ENCODE results near the gene ATG5.

The ATG5 gene

DNA sequence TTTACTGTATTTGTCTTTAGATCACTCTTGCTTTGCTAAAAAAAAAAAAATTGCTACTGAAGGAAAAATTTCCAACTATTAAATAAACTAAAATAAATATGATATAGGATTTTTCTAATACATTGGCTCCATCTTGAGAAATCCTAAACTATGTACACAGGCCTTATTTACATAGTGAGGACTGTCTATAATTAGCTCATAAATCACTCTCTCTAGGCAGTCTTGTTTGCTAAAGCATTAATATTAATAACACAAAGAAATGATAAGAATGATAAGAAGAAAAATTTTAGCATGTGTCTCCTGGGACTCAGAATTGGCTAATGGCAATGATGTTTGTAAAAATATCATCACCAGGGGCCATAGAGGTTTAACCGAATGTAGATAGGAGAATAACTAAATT is 21.7 kb upstream of the ATG5 start:
- FAIRE-seq (no peak), DNase-seq (ENCODE audit: insufficient read length) (no peak)
- no peak for TF ChIP-seq POLR2A (IDR thresholded peaks at IDR 0.05; ENCODE audit: low read depth, low read length)
- no peak for TF ChIP-seq TAF1 (IDR thresholded peaks at IDR 0.05; ENCODE audit: borderline replicate concordance, low read depth, low read length)
- no peak for TF ChIP-seq POLR2AphosphoS5 (IDR thresholded peaks at IDR 0.05; ENCODE audit: low read depth, low read length)

- TF ChIP-seq POLR2A (IDR thresholded peaks at IDR 0.05; ENCODE audit: low read depth, low read length): no peak
- no peak for TF ChIP-seq TAF1 (IDR thresholded peaks at IDR 0.05; ENCODE audit: borderline replicate concordance, low read depth, low read length)
- no peak for TF ChIP-seq POLR2AphosphoS5 (IDR thresholded peaks at IDR 0.05; ENCODE audit: low read depth, low read length)
- FAIRE-seq: peak; percentile 84
- peak; percentile 33 for DNase-seq (ENCODE audit: insufficient read length)
Measured at GRCh38 chr6:106339334-106340029, 13.9 kb upstream of the ATG5 start.

GRCh38 chr6:106334646-106335448 is 9.3 kb upstream of the ATG5 start:
- FAIRE-seq (no peak), DNase-seq (ENCODE audit: insufficient read length) (peak; percentile 26)
- no peak for TF ChIP-seq TAF1 (IDR thresholded peaks at IDR 0.05; ENCODE audit: borderline replicate concordance, low read depth, low read length)
- no peak for TF ChIP-seq POLR2A (IDR thresholded peaks at IDR 0.05; ENCODE audit: low read depth, low read length)

DNA sequence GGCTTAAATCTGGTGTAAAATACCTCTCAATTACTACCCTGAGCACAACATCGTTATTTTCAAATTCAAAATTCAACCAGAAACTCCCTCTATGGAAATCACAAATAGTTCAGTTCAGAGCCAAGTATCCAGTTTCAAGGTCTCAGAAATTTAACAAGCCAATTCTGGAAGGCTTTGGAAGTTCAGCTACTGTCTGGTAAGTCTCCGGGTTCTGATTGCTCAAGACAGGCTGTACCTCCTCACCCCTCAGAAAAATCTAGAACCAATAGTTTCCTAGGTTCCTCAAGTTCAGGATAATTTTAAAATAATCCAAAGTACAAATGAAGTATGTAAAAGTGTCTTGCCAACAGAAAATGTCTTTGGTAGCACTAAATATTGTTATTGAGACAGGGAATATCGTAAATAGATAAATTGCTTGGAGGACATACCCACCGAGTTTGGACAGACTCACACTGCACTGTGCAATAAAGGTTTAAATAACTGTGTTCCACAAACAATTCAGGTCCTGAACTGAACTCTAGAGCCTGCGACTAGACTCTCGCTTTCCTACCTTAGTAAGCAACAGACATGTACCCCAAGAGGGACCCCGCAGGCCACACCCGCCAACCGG is 729 bp downstream of the ATG5 start:
- FAIRE-seq (no peak), DNase-seq (ENCODE audit: insufficient read length) (no peak)
- TF ChIP-seq POLR2A (IDR thresholded peaks at IDR 0.05; ENCODE audit: low read depth, low read length) (no peak), POLR2AphosphoS5 (IDR thresholded peaks at IDR 0.05; ENCODE audit: low read depth, low read length) (no peak), TAF1 (IDR thresholded peaks at IDR 0.05; ENCODE audit: borderline replicate concordance, low read depth, low read length) (no peak)

- DNase-seq (ENCODE audit: insufficient read length): no peak
- no peak for TF ChIP-seq POLR2AphosphoS5 (IDR thresholded peaks at IDR 0.05; ENCODE audit: low read depth, low read length)
- no peak for TF ChIP-seq POLR2A (IDR thresholded peaks at IDR 0.05; ENCODE audit: low read depth, low read length)
- TF ChIP-seq TAF1 (IDR thresholded peaks at IDR 0.05; ENCODE audit: borderline replicate concordance, low read depth, low read length): no peak
- no peak for FAIRE-seq
Measured at GRCh38 chr6:106321940-106322339, 3.6 kb downstream of the ATG5 start.

GRCh38 chr6:106318851-106319250 is 6.7 kb downstream of the ATG5 start:
- TF ChIP-seq POLR2A (IDR thresholded peaks at IDR 0.05; ENCODE audit: low read depth, low read length): no peak
- FAIRE-seq (no peak), DNase-seq (ENCODE audit: insufficient read length) (no peak)

DNA sequence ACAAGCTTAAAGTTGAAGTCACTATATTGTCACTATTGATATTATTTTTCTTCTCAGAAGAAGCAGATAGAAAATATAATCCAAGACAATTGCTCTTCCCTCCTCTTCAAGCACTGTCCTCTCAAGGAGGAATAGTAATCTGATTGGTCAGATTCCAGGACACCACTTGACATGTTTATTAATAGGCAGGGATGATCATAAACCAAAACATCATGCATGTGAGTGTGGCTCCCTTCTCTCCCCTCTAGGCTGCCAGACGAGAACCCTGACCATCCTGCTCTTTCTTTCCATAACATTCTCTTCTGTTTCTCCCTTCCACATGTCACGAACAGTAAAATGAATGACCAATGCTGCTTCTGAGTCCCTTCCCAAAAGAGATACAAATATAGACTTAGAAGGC is 7.5 kb downstream of the ATG5 start:
- DNase-seq (ENCODE audit: insufficient read length) (no peak), FAIRE-seq (no peak)
- TF ChIP-seq POLR2AphosphoS5 (IDR thresholded peaks at IDR 0.05; ENCODE audit: low read depth, low read length) (no peak), TAF1 (IDR thresholded peaks at IDR 0.05; ENCODE audit: borderline replicate concordance, low read depth, low read length) (no peak)

GRCh38 chr6:106316375-106316766 is 9.2 kb downstream of the ATG5 start:
- TF ChIP-seq POLR2AphosphoS5 (IDR thresholded peaks at IDR 0.05; ENCODE audit: low read depth, low read length) (no peak), TAF1 (IDR thresholded peaks at IDR 0.05; ENCODE audit: borderline replicate concordance, low read depth, low read length) (no peak), POLR2A (IDR thresholded peaks at IDR 0.05; ENCODE audit: low read depth, low read length) (no peak)
- FAIRE-seq: no peak
- DNase-seq (ENCODE audit: insufficient read length): no peak

GRCh38 chr6:106315765-106316374 is 9.7 kb downstream of the ATG5 start:
- DNase-seq (ENCODE audit: insufficient read length): no peak
- FAIRE-seq: no peak

DNA sequence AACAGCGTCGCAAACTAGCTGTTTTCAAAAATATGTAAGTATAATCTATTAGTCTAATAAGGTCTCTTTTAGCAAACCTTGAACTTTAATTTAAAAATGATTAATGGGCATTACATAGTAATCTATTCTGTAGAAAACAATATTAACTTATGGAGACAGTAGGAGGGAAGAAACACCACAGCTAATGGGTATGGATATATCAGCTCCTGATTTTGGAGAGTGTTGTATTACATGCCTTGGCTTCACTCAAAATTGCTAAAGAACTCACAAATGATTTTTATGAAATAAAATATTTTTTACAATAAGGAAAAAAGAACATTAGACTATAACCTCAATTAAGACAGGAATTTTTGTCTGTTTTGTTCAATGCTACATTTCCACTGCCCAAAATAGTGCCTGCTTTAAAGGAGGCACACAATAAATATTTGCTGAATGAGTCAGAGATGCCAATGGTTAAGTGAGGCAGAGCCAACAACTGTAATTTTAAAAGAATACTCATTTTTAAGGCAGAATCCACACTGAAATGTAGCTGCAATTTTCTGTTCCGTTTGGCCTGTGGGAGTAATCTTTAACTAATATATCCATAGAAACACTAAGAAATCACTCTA is 15.7 kb downstream of the ATG5 start:
- FAIRE-seq (no peak), DNase-seq (ENCODE audit: insufficient read length) (no peak)
- TF ChIP-seq POLR2A (IDR thresholded peaks at IDR 0.05; ENCODE audit: low read depth, low read length): no peak
- TF ChIP-seq POLR2AphosphoS5 (IDR thresholded peaks at IDR 0.05; ENCODE audit: low read depth, low read length): no peak
- no peak for TF ChIP-seq TAF1 (IDR thresholded peaks at IDR 0.05; ENCODE audit: borderline replicate concordance, low read depth, low read length)

More at GRCh38 chr6:106315765-106316374, 9.7 kb downstream of the ATG5 start:
- no peak for TF ChIP-seq POLR2A (IDR thresholded peaks at IDR 0.05; ENCODE audit: low read depth, low read length)
- TF ChIP-seq POLR2AphosphoS5 (IDR thresholded peaks at IDR 0.05; ENCODE audit: low read depth, low read length): no peak
- TF ChIP-seq TAF1 (IDR thresholded peaks at IDR 0.05; ENCODE audit: borderline replicate concordance, low read depth, low read length): no peak

GRCh38 chr6:106308985-106309384 is 16.6 kb downstream of the ATG5 start:
- DNase-seq (ENCODE audit: insufficient read length): no peak
- no peak for FAIRE-seq
- TF ChIP-seq POLR2A (IDR thresholded peaks at IDR 0.05; ENCODE audit: low read depth, low read length): no peak
- no peak for TF ChIP-seq POLR2AphosphoS5 (IDR thresholded peaks at IDR 0.05; ENCODE audit: low read depth, low read length)
- TF ChIP-seq TAF1 (IDR thresholded peaks at IDR 0.05; ENCODE audit: borderline replicate concordance, low read depth, low read length): no peak

All from GM12892 (cell line).